HG03108 (cell line): ENCODE results near the gene SLC7A9.
"Not testable (repeated sequence)": the region's sequence is repeated elsewhere in the genome, so short reads cannot be mapped to it uniquely, and the experiment has no call there.

Experiments
- ATAC-seq: cut with Tn5 transposase; IDR thresholded peaks from one replicate; pipeline ENCODE4 v1.9.1; 2021; ENCODE audit warnings: moderate library complexity; ENCODE audit not compliant: unreplicated experiment

SLC7A9 gene

GRCh38 chr19:32809254-32809653, 60.3 kb downstream of the SLC7A9 start:
- no peak for ATAC-seq

GRCh38 chr19:32808236-32808635, 61.3 kb downstream of the SLC7A9 start:
- ATAC-seq: no peak

- ATAC-seq: no peak
Measured at GRCh38 chr19:32802840-32803239, 66.7 kb downstream of the SLC7A9 start.

- no peak for ATAC-seq
Measured at GRCh38 chr19:32800754-32801153, 68.8 kb downstream of the SLC7A9 start.

- no peak for ATAC-seq
Measured at GRCh38 chr19:32800191-32800590, 69.4 kb downstream of the SLC7A9 start.

GRCh38 chr19:32798201-32798600, 71.4 kb downstream of the SLC7A9 start:
- ATAC-seq: no peak

GRCh38 chr19:32789429-32789828, 80.1 kb downstream of the SLC7A9 start:
- ATAC-seq: no peak

- not testable (repeated sequence) for ATAC-seq
Measured at GRCh38 chr19:32787895-32788294, 81.7 kb downstream of the SLC7A9 start.

GRCh38 chr19:32787161-32787813, 82.3 kb downstream of the SLC7A9 start:
- ATAC-seq: not testable (repeated sequence)

GRCh38 chr19:32782089-32782488, 87.5 kb downstream of the SLC7A9 start:
- ATAC-seq: not testable (repeated sequence)

- no peak for ATAC-seq
Measured at GRCh38 chr19:32781280-32781679, 88.3 kb downstream of the SLC7A9 start.
